Spleen (tissue), 7 donors: ENCODE results near the gene SPI1.
"Not testable (repeated sequence)": the region's sequence is repeated elsewhere in the genome, so short reads cannot be mapped to it uniquely, and the experiment has no call there.

Source experiments
- POLR2A ChIP-seq, 3 donors: fragments of 450-650 bp; IDR thresholded peaks; one replicate each; pipeline ENCODE4 v1.5.1; 2017; ENCODE audit warnings: antibody characterized with exemption in 3 of 3, mild to moderate bottlenecking in 1 of 3
- TF ChIP-seq, protein P1 (sequence below), 11 experiments: fragments of 200-600 bp in 7 of 11; fragments of 450-650 bp in 4 of 11; sonication (generic) in 4 of 11; IDR thresholded peaks in 8 of 11; conservative IDR thresholded peaks in 3 of 11; 1 replicate in 7 of 11; 2 replicates in 4 of 11; pipeline versions ENCODE4 v1.4.0 to v1.8.0; 2016 to 2021; ENCODE audit warnings: antibody characterized with exemption in 11 of 11, inconsistent platforms in 4 of 11, mild to moderate bottlenecking in 1 of 11
- donor health status: DM: no; HTN: no; CAD: no; lungs with moderate emphysema.
- donor health status: DM: no; HTN: no; CAD: no.
- donor health status: DM: no; HTN: no; CAD: no.

DNA sequence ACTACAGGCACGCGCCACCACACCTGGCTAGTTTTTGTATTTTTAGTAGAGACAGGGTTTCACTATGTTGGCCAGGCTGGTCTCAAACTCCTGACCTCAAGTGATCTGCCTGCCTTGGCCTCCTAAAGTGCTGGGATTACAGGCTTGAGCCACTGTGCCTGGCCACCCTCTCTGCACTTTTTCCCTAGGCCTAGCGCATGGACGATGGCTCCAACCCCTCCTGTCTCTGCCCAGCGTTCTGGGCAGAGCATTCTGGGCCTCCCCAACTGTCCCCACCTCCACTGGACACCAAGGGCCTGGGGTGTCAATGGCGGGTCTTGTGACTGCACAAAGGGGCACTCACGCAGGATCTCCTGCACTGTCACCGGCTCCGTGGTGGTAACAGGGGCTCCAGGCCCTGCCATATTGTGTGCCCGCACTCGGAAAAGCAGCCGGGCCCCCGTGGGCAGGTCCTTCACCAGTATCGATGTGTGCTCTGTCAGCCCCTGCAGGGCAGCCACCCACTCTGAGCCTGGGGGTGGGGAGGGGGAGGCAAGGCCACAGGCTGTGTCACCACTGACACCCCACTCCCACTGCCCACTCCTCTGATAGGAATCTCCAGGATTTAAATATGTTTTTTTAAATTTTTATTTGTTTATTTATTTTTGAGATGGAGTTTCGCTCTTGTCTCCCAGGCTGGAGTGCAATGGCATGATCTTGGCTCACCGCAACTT, 43.5 kb downstream of the SPI1 start:
- TF ChIP-seq, protein P1, sequence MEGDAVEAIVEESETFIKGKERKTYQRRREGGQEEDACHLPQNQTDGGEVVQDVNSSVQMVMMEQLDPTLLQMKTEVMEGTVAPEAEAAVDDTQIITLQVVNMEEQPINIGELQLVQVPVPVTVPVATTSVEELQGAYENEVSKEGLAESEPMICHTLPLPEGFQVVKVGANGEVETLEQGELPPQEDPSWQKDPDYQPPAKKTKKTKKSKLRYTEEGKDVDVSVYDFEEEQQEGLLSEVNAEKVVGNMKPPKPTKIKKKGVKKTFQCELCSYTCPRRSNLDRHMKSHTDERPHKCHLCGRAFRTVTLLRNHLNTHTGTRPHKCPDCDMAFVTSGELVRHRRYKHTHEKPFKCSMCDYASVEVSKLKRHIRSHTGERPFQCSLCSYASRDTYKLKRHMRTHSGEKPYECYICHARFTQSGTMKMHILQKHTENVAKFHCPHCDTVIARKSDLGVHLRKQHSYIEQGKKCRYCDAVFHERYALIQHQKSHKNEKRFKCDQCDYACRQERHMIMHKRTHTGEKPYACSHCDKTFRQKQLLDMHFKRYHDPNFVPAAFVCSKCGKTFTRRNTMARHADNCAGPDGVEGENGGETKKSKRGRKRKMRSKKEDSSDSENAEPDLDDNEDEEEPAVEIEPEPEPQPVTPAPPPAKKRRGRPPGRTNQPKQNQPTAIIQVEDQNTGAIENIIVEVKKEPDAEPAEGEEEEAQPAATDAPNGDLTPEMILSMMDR (IDR thresholded peaks at IDR 0.05 in 8 of 11, conservative IDR thresholded peaks at IDR 0.05 in 3 of 11) = not testable (repeated sequence)
- TF ChIP-seq POLR2A (IDR thresholded peaks at IDR 0.05) = not testable (repeated sequence)
